WERI-Rb-1 (cell line): ENCODE results near the gene SYNPO2.

Source experiments
- DNase-seq: peaks from one replicate; pipeline ENCODE4 v3.0.0-alpha.2; 2020
- H3K27ac ChIP-seq: fragments of 250-450 bp; sonication (Bioruptor Pico); 2 replicates; pipeline ENCODE4 v1.5.1; 2020; ENCODE audit warnings: mild to moderate bottlenecking, moderate library complexity
- H3K27me3 ChIP-seq: fragments of 250-450 bp; sonication (Bioruptor Pico); 2 replicates; pipeline ENCODE4 v1.5.1; 2021; ENCODE audit warnings: mild to moderate bottlenecking, low read depth, moderate library complexity; ENCODE audit not compliant: insufficient read depth, severe bottlenecking
- H3K36me3 ChIP-seq: fragments of 250-450 bp; sonication (Bioruptor Pico); 2 replicates; pipeline ENCODE4 v1.5.1; 2020; ENCODE audit warnings: mild to moderate bottlenecking, moderate library complexity
- H3K4me3 ChIP-seq: 2 replicates; pipeline ENCODE4 v1.5.1; 2011; ENCODE audit warnings: low read depth, mild to moderate bottlenecking, control low read depth, low read length
- H3K9me3 ChIP-seq: fragments of 250-450 bp; sonication (Bioruptor Pico); 2 replicates; pipeline ENCODE4 v1.5.1; 2021; ENCODE audit warnings: mild to moderate bottlenecking, moderate library complexity; ENCODE audit not compliant: severe bottlenecking
- TF ChIP-seq, protein P1 (sequence below): IDR thresholded peaks from 2 replicates; pipeline ENCODE4 v1.5.1; 2011; ENCODE audit warnings: low read depth, mild to moderate bottlenecking, control low read depth, inconsistent platforms, low read length

SYNPO2 gene, protein sequence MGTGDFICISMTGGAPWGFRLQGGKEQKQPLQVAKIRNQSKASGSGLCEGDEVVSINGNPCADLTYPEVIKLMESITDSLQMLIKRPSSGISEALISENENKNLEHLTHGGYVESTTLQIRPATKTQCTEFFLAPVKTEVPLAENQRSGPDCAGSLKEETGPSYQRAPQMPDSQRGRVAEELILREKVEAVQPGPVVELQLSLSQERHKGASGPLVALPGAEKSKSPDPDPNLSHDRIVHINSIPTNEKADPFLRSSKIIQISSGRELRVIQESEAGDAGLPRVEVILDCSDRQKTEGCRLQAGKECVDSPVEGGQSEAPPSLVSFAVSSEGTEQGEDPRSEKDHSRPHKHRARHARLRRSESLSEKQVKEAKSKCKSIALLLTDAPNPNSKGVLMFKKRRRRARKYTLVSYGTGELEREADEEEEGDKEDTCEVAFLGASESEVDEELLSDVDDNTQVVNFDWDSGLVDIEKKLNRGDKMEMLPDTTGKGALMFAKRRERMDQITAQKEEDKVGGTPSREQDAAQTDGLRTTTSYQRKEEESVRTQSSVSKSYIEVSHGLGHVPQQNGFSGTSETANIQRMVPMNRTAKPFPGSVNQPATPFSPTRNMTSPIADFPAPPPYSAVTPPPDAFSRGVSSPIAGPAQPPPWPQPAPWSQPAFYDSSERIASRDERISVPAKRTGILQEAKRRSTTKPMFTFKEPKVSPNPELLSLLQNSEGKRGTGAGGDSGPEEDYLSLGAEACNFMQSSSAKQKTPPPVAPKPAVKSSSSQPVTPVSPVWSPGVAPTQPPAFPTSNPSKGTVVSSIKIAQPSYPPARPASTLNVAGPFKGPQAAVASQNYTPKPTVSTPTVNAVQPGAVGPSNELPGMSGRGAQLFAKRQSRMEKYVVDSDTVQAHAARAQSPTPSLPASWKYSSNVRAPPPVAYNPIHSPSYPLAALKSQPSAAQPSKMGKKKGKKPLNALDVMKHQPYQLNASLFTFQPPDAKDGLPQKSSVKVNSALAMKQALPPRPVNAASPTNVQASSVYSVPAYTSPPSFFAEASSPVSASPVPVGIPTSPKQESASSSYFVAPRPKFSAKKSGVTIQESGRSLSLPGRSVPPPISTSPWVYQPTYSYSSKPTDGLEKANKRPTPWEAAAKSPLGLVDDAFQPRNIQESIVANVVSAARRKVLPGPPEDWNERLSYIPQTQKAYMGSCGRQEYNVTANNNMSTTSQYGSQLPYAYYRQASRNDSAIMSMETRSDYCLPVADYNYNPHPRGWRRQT

DNA sequence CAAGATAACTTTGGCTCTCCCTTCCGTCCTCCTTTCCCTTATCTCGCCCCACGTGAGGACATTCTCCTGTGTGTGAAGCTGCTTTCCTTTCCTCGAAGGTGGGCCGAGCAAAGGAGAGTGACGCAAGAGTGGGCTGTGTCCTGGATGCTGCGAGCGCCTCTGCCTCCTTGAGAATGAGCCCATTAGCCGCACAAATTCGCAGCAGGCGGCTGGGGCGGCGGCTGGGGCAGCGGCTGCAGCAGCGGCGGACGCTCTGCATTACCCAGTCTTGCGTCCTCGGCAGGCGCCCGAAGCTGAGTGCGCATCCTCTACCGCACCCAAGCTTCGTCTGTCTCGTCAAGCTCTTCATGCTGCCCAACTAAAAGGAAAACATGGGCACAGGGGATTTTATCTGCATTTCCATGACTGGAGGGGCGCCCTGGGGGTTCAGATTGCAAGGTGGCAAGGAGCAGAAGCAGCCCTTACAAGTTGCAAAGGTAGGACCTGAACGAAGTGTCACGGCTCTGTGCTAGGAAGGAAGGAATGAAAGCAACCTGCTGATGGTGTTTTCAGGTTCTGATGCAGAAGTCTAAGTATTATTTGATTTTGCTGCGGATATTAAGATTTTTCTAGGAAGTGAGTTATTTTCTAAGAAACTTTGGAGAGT, at the start of gene SYNPO2:
TSS of gene SYNPO2 (plus strand) at position 189 of the 646 bp plus-strand sequence. CDS start at position 372, 183 bp downstream.
- peak within 1 kb of the TSS; percentile 40 for H3K4me3 ChIP-seq
- TF ChIP-seq, protein P1, sequence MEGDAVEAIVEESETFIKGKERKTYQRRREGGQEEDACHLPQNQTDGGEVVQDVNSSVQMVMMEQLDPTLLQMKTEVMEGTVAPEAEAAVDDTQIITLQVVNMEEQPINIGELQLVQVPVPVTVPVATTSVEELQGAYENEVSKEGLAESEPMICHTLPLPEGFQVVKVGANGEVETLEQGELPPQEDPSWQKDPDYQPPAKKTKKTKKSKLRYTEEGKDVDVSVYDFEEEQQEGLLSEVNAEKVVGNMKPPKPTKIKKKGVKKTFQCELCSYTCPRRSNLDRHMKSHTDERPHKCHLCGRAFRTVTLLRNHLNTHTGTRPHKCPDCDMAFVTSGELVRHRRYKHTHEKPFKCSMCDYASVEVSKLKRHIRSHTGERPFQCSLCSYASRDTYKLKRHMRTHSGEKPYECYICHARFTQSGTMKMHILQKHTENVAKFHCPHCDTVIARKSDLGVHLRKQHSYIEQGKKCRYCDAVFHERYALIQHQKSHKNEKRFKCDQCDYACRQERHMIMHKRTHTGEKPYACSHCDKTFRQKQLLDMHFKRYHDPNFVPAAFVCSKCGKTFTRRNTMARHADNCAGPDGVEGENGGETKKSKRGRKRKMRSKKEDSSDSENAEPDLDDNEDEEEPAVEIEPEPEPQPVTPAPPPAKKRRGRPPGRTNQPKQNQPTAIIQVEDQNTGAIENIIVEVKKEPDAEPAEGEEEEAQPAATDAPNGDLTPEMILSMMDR: no peak
- H3K36me3 ChIP-seq: no peaks in the 10 kb centered on the region
- H3K27ac ChIP-seq: no peak within 1 kb of the TSS
- no peaks in the 10 kb centered on the region for H3K9me3 ChIP-seq
- DNase-seq: peak; percentile 80
- H3K27me3 ChIP-seq: no peaks in the 10 kb centered on the region

DNA sequence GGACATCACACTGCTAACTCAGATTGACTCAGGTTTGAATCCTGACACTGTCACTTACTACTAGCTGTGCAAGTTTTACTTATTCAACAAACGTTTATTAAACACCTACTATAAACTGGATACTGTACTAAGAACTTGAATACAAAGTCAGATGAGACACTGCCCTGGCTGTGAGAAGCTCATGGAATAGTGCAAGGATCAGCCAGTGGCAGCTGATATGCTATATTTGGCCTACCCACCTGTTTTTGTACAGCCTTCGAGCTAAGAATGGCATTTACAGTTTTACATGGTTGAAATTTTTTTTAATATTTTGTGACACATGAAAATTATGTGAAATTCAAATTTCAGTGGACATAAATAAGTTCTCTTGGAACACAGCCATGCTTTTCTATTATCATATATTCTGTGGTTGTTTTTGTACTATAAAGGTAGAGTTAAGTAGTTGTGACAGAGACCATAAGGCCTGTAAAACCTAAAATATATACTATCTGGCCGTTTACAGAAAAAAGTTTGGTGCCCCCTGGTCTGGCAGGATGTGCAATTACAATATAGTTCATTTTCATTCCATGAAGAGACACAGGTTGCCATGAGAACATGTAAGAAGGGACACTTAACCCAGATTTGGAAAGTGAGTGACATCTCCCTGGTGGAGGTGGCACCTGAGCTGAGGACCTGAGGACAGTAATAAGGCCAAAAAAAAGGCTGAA, 49.3 kb upstream of the SYNPO2 start:
- TF ChIP-seq, protein P1: no peak
- no peaks in the 10 kb centered on the region for H3K9me3 ChIP-seq
- H3K4me3 ChIP-seq: no peak overlapping the region
- DNase-seq: no peak
- H3K27ac ChIP-seq: no peak overlapping the region
- H3K27me3 ChIP-seq: no peaks in the 10 kb centered on the region
- no peaks in the 10 kb centered on the region for H3K36me3 ChIP-seq

DNA sequence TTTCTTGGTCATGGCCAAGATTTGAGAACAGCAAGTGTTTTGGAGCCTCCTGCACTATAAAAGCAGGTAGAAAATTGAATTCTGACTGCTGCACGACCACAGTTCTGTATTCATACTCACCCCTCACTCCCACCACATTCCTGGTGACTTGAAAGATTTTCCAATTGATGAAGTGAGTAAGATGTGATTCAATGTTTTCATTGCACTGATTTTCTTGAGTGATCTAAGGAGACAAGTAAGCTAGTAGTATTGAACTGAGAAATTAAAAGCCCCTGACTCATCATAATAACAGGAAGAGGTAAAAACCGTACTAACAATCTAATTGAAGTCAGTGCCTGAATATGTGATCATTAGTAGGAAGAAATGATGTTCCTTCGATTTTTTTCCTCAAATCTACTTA, 46.6 kb upstream of the SYNPO2 start:
- no peaks in the 10 kb centered on the region for H3K27me3 ChIP-seq
- no peak for DNase-seq
- H3K36me3 ChIP-seq: no peaks in the 10 kb centered on the region
- H3K9me3 ChIP-seq: no peaks in the 10 kb centered on the region
- H3K27ac ChIP-seq: no peak overlapping the region
- TF ChIP-seq, protein P1: no peak
- no peak overlapping the region for H3K4me3 ChIP-seq

DNA sequence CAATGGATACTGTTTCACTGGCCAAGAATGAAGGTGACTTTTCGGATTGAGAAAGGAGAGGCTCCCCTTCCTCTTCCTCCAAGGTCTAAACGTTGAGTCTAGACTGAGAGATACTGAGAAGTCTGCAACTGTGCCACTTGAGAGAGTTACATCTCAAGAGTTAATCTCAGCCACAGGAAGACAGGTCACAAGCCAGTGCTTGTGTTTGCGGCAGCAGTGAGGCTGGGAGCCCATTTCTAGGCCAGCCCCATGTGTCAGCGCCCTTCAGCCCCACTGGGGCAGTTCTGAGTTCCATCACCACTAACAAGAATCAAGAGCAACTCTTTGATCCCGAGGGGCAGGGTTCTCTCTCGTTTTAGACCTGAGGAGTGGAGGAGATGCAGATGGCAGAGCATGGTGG, 45.4 kb upstream of the SYNPO2 start:
- H3K9me3 ChIP-seq: no peaks in the 10 kb centered on the region
- no peaks in the 10 kb centered on the region for H3K36me3 ChIP-seq
- H3K4me3 ChIP-seq: no peak overlapping the region
- TF ChIP-seq, protein P1: no peak
- no peak for DNase-seq
- H3K27ac ChIP-seq: no peak overlapping the region
- H3K27me3 ChIP-seq: no peaks in the 10 kb centered on the region
